ENCODE data around the gene GDF9. TPM values are rescaled to one million over a fixed set of nuclear protein-coding genes. Genes with fewer than 3 reads are reported as not detected.
A peak's percentile ranks its signal among the peaks of the same experiment; 100 is the strongest.
"Not testable (repeated sequence)": the region's sequence is repeated elsewhere in the genome, so short reads cannot be mapped to it uniquely, and the experiment has no call there.

The GDF9 gene
- total RNA-seq, 1 donor from 2014 or later = 0.26 TPM

DNA sequence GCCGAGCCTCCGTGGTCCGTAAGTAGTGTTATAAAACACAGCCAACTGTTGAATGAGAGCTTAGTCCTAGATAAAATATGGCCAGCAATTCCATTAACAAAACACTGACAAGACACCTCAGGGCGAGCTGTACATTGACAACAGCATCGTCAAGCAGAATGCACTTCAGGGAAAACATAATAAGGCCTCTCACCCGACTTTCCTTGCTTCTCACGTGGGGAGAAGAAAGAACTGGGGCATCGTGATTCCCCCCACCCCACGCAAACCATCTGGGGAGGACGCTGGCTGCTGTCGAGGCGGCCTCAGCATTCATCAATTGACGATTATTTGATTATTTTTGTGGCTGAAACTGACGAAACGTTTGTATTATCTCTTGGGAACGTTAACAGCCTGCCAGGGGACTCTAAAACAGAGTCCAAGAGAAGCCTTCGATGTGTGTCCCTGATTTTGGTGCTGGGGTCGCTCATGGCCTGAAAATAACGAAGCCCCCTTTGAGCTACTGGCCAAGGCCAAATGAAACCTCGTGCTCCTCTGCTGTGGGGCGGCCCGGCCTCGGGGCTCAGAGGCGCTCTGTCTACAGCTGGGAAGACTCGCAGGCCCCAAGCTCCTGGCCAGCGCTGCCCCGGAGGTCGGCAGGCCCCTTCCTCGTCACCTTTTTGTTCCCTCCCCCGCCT, 464 bp downstream of the GDF9 start:
- FAIRE-seq (no peak), DNase-seq (ENCODE audit: low read depth) (no peak)
- Histone ChIP-seq H3K27me3 (ENCODE audit: control insufficient read depth, insufficient read depth, low read length) (no peaks in the 10 kb centered on the region), H3K4me3 (ENCODE audit: low read depth, low read length) (peak overlapping the region; percentile 75), H3K36me3 (ENCODE audit: control insufficient read depth, insufficient read depth, low read length) (peaks cover 5% of the 10 kb centered on the region)
- TF ChIP-seq, protein P1, sequence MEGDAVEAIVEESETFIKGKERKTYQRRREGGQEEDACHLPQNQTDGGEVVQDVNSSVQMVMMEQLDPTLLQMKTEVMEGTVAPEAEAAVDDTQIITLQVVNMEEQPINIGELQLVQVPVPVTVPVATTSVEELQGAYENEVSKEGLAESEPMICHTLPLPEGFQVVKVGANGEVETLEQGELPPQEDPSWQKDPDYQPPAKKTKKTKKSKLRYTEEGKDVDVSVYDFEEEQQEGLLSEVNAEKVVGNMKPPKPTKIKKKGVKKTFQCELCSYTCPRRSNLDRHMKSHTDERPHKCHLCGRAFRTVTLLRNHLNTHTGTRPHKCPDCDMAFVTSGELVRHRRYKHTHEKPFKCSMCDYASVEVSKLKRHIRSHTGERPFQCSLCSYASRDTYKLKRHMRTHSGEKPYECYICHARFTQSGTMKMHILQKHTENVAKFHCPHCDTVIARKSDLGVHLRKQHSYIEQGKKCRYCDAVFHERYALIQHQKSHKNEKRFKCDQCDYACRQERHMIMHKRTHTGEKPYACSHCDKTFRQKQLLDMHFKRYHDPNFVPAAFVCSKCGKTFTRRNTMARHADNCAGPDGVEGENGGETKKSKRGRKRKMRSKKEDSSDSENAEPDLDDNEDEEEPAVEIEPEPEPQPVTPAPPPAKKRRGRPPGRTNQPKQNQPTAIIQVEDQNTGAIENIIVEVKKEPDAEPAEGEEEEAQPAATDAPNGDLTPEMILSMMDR (IDR thresholded peaks at IDR 0.05; ENCODE audit: insufficient read depth, low read length, severe bottlenecking) = no peak

DNA sequence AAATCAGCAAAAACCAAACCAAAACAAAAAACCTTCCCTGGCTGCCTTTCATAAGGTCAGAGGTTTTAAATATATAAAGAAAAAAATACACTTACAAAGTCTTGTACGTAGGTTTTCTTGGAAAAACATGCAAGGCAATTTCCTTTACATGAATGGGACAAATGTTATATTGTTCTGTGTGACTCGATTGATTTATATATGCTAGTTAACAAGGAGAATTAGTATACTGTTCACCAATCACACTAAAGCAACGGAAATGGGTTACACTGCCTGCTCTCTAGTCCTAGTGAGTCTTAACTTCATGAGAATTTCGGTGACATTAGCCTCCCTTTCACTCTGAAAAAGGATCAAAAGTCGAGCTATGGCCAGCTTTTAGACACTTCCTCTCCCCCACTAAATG, 5.5 kb downstream of the GDF9 start:
- FAIRE-seq (no peak), DNase-seq (ENCODE audit: low read depth) (no peak)
- Histone ChIP-seq H3K4me3 (ENCODE audit: low read depth, low read length) (no peak overlapping the region), H3K36me3 (ENCODE audit: control insufficient read depth, insufficient read depth, low read length) (no peaks in the 10 kb centered on the region), H3K27me3 (ENCODE audit: control insufficient read depth, insufficient read depth, low read length) (no peaks in the 10 kb centered on the region)
- TF ChIP-seq, protein P1 (IDR thresholded peaks at IDR 0.05; ENCODE audit: insufficient read depth, low read length, severe bottlenecking) = no peak

DNA sequence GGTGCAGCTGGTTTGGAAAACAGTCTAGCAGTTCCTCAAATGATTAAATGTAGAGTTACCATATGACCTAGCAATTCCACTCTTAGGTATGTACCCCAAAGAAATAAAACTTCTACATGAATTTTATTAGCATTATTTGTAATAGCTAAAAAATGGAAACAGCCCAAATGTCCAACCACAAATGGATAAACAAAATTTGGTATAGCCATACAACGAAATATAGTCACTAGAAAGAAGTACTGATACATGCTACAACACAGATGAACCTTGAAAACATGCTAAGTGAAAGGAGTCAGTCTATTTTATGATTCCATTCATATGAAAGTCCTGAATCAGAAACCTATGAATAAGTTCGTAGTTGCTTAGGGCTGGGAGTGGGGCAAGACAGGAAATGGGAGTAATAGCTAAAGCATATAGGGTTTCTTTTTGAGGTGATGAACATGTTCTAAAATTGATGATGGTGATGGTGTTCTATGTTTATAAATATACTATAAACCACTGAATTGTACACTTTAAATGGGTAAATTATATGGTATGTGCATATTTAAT, 6.3 kb downstream of the GDF9 start:
- no peaks in the 10 kb centered on the region for H3K36me3 ChIP-seq (ENCODE audit: control insufficient read depth, insufficient read depth, low read length)
- no peak overlapping the region for H3K4me3 ChIP-seq (ENCODE audit: low read depth, low read length)
- H3K27me3 ChIP-seq (ENCODE audit: control insufficient read depth, insufficient read depth, low read length) = no peaks in the 10 kb centered on the region
- TF ChIP-seq, protein P1 (IDR thresholded peaks at IDR 0.05; ENCODE audit: insufficient read depth, low read length, severe bottlenecking) = no peak
- peak; percentile 43 for DNase-seq (ENCODE audit: low read depth)
- FAIRE-seq = no peak

DNA sequence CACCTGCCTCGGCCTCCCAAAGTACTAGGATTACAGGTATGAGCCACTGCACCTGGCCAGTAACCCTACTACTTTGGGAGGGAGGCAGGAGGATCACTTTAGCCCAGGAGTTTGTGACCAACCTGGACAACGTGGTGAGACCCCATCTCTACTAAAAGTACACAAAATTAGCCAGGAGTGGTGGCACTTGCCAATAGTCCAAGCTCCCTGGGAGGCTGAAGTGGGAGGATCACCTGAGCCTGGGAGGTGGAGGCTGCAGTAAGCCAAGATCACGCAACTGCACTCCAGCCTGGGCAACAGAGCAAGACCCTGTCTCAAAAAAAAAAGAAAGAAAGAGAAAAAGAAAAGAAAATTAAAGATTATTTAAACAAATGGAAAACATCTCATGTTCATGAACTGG, 10.3 kb downstream of the GDF9 start:
- TF ChIP-seq, protein P1 (IDR thresholded peaks at IDR 0.05; ENCODE audit: insufficient read depth, low read length, severe bottlenecking) = no peak
- no peak for DNase-seq (ENCODE audit: low read depth)
- Histone ChIP-seq H3K27me3 (ENCODE audit: control insufficient read depth, insufficient read depth, low read length) (no peaks in the 10 kb centered on the region), H3K4me3 (ENCODE audit: low read depth, low read length) (no peak overlapping the region), H3K36me3 (ENCODE audit: control insufficient read depth, insufficient read depth, low read length) (no peaks in the 10 kb centered on the region)
- FAIRE-seq = no peak

DNA sequence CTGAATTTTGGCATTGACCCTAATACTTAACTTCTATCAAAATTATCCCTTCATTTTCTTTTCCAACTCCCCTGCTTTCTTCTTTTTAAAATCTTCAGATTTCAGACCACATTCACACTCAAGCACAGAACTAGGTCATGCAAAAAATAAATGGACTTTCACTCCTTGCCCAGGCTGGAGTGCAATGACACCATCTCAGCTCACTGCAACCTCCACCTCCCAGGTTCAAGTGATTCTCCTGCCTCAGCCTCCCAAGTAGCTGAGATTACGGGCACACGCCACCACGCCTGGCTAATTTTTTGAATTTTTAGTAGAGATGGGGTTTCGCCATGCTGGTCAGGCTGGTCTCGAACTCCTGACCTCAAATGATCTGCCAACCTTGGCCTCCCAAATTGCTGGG, 11.3 kb downstream of the GDF9 start:
- H3K4me3 ChIP-seq (ENCODE audit: low read depth, low read length); H3K27me3 ChIP-seq (ENCODE audit: control insufficient read depth, insufficient read depth, low read length); DNase-seq (ENCODE audit: low read depth); H3K36me3 ChIP-seq (ENCODE audit: control insufficient read depth, insufficient read depth, low read length); FAIRE-seq: not testable (repeated sequence)

DNA sequence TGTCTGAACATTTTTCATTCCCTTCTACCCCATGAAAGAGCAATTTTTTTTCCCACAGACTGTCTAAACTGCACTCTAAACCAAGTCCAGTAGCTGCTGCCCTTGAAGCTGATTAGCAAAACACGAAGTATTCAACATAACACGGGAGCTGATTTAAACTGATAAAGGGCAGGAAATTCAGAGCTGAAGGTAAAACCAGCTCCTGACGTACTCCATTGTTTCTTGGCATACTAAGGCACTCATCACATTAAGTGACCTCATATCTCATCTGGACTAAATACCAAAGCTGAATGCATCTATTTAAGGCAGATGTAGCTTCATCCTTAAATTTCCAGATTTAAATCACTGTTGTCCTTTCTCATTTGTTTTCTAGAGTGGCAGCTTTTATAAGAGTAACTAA, 12.0 kb downstream of the GDF9 start:
- FAIRE-seq (no peak), DNase-seq (ENCODE audit: low read depth) (no peak)
- Histone ChIP-seq H3K36me3 (ENCODE audit: control insufficient read depth, insufficient read depth, low read length) (no peaks in the 10 kb centered on the region), H3K27me3 (ENCODE audit: control insufficient read depth, insufficient read depth, low read length) (no peaks in the 10 kb centered on the region), H3K4me3 (ENCODE audit: low read depth, low read length) (no peak overlapping the region)
- TF ChIP-seq, protein P1 (IDR thresholded peaks at IDR 0.05; ENCODE audit: insufficient read depth, low read length, severe bottlenecking) = no peak
